ENCODE results near the gene ZNF337.
A peak's percentile ranks its signal among the peaks of the same experiment; 100 is the strongest.
"Not testable (repeated sequence)": the region's sequence is repeated elsewhere in the genome, so short reads cannot be mapped to it uniquely, and the experiment has no call there.

ZNF337 gene

GRCh38 chr20:25692499-25692898 lies 4.2 kb downstream of the ZNF337 start:
- no peak for DNase-seq (ENCODE audit: low spot score)

- no peak for DNase-seq (ENCODE audit: low spot score)
These were observed 6.2 kb downstream of the ZNF337 start for GRCh38 chr20:25690427-25690826.

GRCh38 chr20:25686081-25687067 lies 10.3 kb downstream of the ZNF337 start:
- DNase-seq (ENCODE audit: low spot score), result no peak

DNA sequence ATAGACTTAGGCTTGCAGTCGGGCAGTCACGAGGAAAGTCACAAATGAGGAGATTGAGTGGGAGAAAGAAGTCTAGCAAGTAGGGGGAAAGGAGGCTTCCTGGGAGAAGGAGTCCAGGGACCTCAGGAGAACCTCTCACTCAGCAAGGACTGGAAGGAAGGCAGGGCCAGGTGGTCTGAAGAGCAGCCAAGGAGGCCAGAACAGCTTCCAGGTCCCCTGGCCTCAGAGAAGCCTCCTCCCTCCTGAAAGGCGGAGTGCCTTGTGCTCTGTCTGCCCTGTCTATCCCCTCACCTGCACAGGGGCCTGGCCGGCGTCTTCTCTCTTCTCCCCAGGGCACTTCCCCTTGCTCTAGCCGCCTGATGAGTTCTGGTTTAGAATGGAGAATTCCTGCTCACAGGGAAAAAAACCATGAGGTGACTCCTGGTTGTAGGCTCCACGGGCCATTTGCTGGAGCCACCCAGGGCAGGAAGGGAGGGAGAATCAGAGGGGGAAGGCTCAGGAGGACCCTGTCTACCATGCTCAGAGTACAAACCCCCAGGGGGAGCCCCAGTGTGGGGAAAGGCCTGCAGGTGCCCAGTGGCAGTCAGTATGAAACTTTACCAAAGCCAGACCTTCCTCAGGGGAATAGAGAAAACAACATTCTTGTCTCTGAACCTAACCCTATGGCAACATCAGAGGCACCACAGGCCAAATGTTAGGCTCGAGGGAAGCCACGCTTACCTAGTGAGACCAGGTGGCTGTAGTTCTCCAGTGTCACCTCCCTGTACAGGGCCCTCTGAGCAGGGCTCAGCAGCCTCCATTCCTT lies 11.2 kb downstream of the ZNF337 start:
- no peak for DNase-seq (ENCODE audit: low spot score)

- DNase-seq (ENCODE audit: low spot score), result not testable (repeated sequence)
These were observed 12.8 kb downstream of the ZNF337 start for GRCh38 chr20:25683826-25684225.

DNA sequence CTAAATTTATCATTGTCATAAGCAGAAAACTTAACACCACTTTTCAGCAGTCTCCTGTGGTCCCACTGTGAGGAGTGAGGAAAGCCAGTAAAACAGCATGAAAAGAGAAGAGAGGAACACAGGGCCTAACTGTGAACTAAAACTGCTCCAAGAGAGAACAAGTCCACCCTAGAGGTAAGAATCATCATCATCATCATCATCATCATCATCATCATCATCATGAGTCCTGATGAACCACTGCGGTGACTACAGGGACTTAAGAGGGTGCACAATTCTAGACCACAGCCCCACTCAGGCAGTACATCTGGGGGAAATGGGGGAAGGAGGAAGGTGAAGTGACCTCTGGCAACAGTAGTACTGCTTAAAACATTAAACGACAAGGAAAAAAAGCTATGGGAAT lies 13.6 kb downstream of the ZNF337 start:
- DNase-seq (ENCODE audit: low spot score), result no peak

DNA sequence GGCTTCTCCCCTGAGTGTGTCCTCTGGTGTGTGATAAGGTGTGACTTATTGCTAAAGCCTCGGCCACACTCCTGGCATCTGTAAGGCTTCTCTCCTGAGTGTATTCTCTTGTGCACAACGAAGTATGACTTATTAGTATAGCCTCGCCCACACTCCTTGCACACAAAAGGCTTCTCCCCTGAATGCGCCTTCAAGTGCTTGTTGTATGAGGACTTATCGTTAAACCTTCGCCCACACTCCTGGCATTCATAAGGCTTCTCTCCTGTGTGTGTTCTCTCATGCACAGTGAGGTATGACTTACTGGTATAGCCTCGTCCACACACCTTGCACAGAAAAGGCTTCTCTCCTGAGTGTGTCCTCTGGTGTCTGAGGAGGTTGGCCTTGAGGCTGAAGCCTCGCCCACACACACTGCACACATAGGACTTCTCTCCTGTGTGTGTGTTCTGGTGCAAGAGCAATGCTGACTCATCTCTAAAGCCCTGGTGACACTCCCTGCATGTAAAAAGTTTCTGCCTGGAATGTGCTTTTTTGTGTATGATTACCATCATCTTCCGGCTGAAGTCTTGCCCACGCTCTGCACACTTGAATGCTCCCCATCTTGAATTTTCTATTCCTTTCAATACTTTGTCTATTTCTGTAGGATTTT lies 20.4 kb downstream of the ZNF337 start:
- DNase-seq (ENCODE audit: low spot score), result no peak

GRCh38 chr20:25675161-25675560 lies 21.5 kb downstream of the ZNF337 start:
- DNase-seq (ENCODE audit: low spot score), result no peak

- DNase-seq (ENCODE audit: low spot score), result no peak
These were observed 23.9 kb downstream of the ZNF337 start for GRCh38 chr20:25672659-25673235.

DNA sequence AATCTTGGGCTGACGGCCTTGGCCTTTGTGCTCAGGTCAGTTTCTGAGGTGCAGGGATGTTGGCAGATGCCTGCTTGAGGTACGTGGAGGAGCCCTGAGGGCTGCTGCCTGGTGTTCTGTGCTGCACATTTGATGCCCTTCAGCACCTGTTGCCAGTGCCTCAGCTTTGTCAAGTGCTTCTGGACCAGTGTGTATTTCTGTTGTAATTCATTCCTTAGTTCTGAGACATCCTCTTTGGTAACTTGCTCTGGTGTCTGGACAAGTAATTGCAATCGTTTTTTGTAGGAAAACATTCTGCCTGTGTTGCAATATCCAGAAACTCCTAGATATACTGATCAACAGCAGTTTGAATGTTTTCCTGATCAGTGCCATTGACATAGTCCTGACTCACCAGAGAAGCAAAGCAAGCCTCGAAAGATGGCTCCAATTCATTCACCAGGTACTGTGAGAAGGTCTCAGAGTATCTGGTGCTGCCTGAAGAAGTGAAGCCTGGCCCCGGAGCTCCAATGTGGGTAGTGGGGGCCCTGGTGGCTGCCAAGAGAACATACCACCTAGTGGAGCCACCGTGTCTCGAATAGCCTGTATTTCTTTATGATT lies 26.7 kb downstream of the ZNF337 start:
- DNase-seq (ENCODE audit: low spot score), result no peak

GRCh38 chr20:25668446-25668845 lies 28.2 kb downstream of the ZNF337 start:
- DNase-seq (ENCODE audit: low spot score), result no peak

GRCh38 chr20:25659999-25660398 lies 36.7 kb downstream of the ZNF337 start:
- no peak for DNase-seq (ENCODE audit: low spot score)

DNA sequence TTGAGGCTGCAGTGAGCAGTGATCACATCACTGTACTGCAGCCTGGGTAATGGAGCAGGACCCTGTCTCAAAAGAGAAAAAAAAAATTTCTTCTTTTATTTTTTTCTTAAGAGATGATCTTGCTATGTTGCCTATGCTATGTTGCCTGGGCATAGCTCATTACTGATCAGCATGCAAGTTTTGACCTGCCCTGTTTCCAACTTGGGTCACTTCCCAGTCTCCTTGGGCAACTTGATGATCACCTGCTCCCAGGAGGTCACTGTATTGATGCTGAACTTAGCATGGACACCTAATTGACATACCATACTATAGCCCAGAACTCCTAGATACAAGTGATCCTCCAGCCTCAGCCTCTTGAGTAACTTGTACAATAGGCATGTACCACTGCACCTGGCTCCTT lies 42.2 kb downstream of the ZNF337 start:
- DNase-seq (ENCODE audit: low spot score), result no peak

DNA sequence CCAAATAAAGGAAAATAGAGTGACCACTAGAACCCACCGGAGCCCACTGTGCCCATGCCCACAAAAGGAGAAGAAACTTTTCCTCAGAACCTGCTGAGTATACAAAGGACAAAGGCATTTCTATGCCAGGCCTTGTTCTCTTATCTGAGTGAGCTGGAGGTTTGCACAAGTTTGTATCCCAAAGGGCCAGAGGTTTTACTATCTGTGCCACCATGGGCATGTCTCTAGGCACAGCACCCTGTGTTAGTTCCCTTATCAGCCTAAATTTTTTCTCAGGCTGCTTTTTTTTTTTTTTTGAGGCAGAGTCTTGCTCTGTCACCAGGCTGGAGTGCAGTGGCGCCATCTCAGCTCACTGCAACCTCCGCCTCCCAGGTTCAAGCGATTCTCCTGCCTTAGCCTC lies 43.8 kb downstream of the ZNF337 start:
- not testable (repeated sequence) for DNase-seq (ENCODE audit: low spot score)

- no peak for DNase-seq (ENCODE audit: low spot score)
These were observed 51.8 kb downstream of the ZNF337 start for GRCh38 chr20:25644814-25645213.

- DNase-seq (ENCODE audit: low spot score), result peak; percentile 4
These were observed 52.9 kb downstream of the ZNF337 start for GRCh38 chr20:25643716-25644115.

DNA sequence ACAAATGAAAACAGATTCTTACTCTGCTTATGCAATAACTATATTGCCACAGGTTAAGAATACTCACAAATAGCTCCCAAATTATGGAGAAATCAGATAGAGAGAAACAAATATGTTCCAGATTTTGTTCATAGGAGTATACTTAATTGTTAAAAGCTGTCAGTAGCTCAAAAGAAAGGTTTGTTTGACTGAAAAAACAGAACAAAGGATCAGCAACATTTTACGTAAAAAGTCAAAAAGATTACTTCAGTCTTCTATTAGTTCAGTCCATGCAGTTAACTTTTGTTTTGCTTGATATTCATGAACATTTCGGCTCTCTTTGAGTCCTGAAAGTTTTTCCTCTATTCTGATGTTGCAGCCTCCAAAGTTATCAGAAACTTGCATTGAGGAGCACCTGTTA lies 59.4 kb downstream of the ZNF337 start:
- DNase-seq (ENCODE audit: low spot score), result no peak

GRCh38 chr20:25632940-25633790 lies 63.5 kb downstream of the ZNF337 start:
- no peak for DNase-seq (ENCODE audit: low spot score)

- not testable (repeated sequence) for DNase-seq (ENCODE audit: low spot score)
These were observed 66.0 kb downstream of the ZNF337 start for GRCh38 chr20:25630615-25631014.

DNA sequence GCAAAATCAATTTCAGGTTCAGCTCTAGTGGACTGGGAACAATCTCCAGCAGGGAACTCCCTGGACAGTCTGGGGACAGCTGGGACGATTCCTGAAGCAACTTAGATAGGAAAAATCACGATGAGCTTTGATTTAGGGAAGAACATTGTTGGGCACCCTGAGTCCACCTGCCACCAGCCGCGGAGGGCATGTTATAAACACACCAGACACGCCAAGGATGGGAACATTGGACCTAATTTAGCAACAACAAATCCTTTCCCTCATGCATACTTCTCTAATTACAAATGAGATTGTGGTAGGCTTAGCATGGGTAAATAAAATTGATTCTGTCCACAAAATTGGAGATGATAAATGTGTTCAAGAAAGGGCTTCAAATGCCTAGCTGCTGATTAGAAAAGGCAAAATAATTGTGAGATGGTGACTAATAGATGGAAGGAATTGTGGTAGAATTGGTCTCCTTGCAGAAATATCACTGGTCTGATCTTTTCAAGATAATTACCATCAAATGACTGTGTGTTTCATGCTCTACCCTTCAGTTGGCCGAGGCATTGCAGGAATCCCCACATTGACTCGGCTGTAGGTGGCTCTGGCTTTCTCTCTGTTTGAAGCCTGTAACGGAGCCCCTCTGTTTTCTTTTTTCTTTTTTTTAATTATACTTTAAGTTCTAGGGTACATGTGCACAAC lies 66.7 kb downstream of the ZNF337 start:
- no peak for DNase-seq (ENCODE audit: low spot score)
